Measurements from ENCODE around the gene FAM131B.

Gene FAM131B

GRCh38 chr7:143382791-143383641 is 20.5 kb upstream of the FAM131B start:
- DNase-seq (ENCODE audit: low read depth in 2 of 2) = no peak

GRCh38 chr7:143382126-143382790 is 19.7 kb upstream of the FAM131B start:
- DNase-seq (ENCODE audit: low read depth in 2 of 2) = no peak

- DNase-seq (ENCODE audit: low read depth in 2 of 2) = no peak
Measured at GRCh38 chr7:143381427-143382125, 19.1 kb upstream of the FAM131B start.

- peak; percentile 71 to 77 for DNase-seq (ENCODE audit: low read depth in 2 of 2)
Measured at GRCh38 chr7:143380646-143381426, 18.3 kb upstream of the FAM131B start, which contains the start of gene ZYX. Gene ZYX, plus strand, starts transcription at chr7:143381345. Its CDS starts 227 bp downstream, at chr7:143381572.

- DNase-seq (ENCODE audit: low read depth in 2 of 2) = peak; percentile 79 to 83
Measured at GRCh38 chr7:143380260-143380645, 17.7 kb upstream of the FAM131B start.

GRCh38 chr7:143379611-143380259 is 17.2 kb upstream of the FAM131B start:
- no peak for DNase-seq (ENCODE audit: low read depth in 2 of 2)

- DNase-seq (ENCODE audit: low read depth in 2 of 2) = no peak
Measured at GRCh38 chr7:143376396-143376795, 13.9 kb upstream of the FAM131B start.

- no peak for DNase-seq (ENCODE audit: low read depth in 2 of 2)
Measured at GRCh38 chr7:143375298-143376034, 13.0 kb upstream of the FAM131B start.

- DNase-seq (ENCODE audit: low read depth in 2 of 2) = no peak
Measured at GRCh38 chr7:143374561-143374960, 12.0 kb upstream of the FAM131B start.

- no peak for DNase-seq (ENCODE audit: low read depth in 2 of 2)
Measured at GRCh38 chr7:143373255-143373794, 10.8 kb upstream of the FAM131B start.

GRCh38 chr7:143372070-143372469 is 9.6 kb upstream of the FAM131B start:
- no peak for DNase-seq (ENCODE audit: low read depth in 2 of 2)

GRCh38 chr7:143369678-143370651 is 7.5 kb upstream of the FAM131B start:
- no peak for DNase-seq (ENCODE audit: low read depth in 2 of 2)

GRCh38 chr7:143368387-143368786 is 5.9 kb upstream of the FAM131B start:
- no peak for DNase-seq (ENCODE audit: low read depth in 2 of 2)

- no peak for DNase-seq (ENCODE audit: low read depth in 2 of 2)
Measured at GRCh38 chr7:143367972-143368371, 5.5 kb upstream of the FAM131B start.

- DNase-seq (ENCODE audit: low read depth in 2 of 2) = no peak
Measured at GRCh38 chr7:143363016-143363937, 764 bp upstream of the FAM131B start.

- no peak for DNase-seq (ENCODE audit: low read depth in 2 of 2)
Measured at GRCh38 chr7:143361552-143362130, 872 bp downstream of the FAM131B start.

- no peak for DNase-seq (ENCODE audit: low read depth in 2 of 2)
Measured at GRCh38 chr7:143360788-143361551, 1.5 kb downstream of the FAM131B start.
